ENCODE data around the gene GINS3.
"Not testable (repeated sequence)": the region's sequence is repeated elsewhere in the genome, so short reads cannot be mapped to it uniquely, and the experiment has no call there.

Gene GINS3

GRCh38 chr16:58367252-58367651, 25.0 kb upstream of the GINS3 start:
- H3K36me3 ChIP-seq (ENCODE audit: control insufficient read depth, insufficient read depth, low read length), result no peaks in the 10 kb centered on the region
- no peaks in the 10 kb centered on the region for H3K4me1 ChIP-seq (ENCODE audit: control insufficient read depth, insufficient read depth, low read length)
- H3K27ac ChIP-seq (ENCODE audit: low read depth, low read length), result no peak overlapping the region
- H3K9ac ChIP-seq (ENCODE audit: low read length), result no peak overlapping the region
- H3K27me3 ChIP-seq (ENCODE audit: control insufficient read depth, insufficient read depth, low read length), result no peaks in the 10 kb centered on the region
- H3K4me3 ChIP-seq (ENCODE audit: low read length), result no peak overlapping the region

GRCh38 chr16:58371841-58372240, 20.4 kb upstream of the GINS3 start:
- Histone ChIP-seq H3K4me3 (ENCODE audit: low read length) (no peak overlapping the region), H3K9ac (ENCODE audit: low read length) (no peak overlapping the region), H3K4me1 (ENCODE audit: control insufficient read depth, insufficient read depth, low read length) (no peaks in the 10 kb centered on the region), H3K27ac (ENCODE audit: low read depth, low read length) (no peak overlapping the region), H3K36me3 (ENCODE audit: control insufficient read depth, insufficient read depth, low read length) (no peaks in the 10 kb centered on the region), H3K27me3 (ENCODE audit: control insufficient read depth, insufficient read depth, low read length) (no peaks in the 10 kb centered on the region)

GRCh38 chr16:58375386-58375785, 16.9 kb upstream of the GINS3 start:
- H3K4me3 ChIP-seq (ENCODE audit: low read length), result no peak overlapping the region
- H3K9ac ChIP-seq (ENCODE audit: low read length), result no peak overlapping the region
- no peaks in the 10 kb centered on the region for H3K36me3 ChIP-seq (ENCODE audit: control insufficient read depth, insufficient read depth, low read length)
- no peaks in the 10 kb centered on the region for H3K4me1 ChIP-seq (ENCODE audit: control insufficient read depth, insufficient read depth, low read length)
- H3K27ac ChIP-seq (ENCODE audit: low read depth, low read length), result no peak overlapping the region
- H3K27me3 ChIP-seq (ENCODE audit: control insufficient read depth, insufficient read depth, low read length), result no peaks in the 10 kb centered on the region

GRCh38 chr16:58377932-58378331, 14.3 kb upstream of the GINS3 start:
- Histone ChIP-seq H3K27me3 (ENCODE audit: control insufficient read depth, insufficient read depth, low read length) (no peaks in the 10 kb centered on the region), H3K4me1 (ENCODE audit: control insufficient read depth, insufficient read depth, low read length) (no peaks in the 10 kb centered on the region), H3K4me3 (ENCODE audit: low read length) (no peak overlapping the region), H3K9ac (ENCODE audit: low read length) (no peak overlapping the region), H3K27ac (ENCODE audit: low read depth, low read length) (no peak overlapping the region), H3K36me3 (ENCODE audit: control insufficient read depth, insufficient read depth, low read length) (no peaks in the 10 kb centered on the region)

GRCh38 chr16:58378401-58378800, 13.9 kb upstream of the GINS3 start:
- H3K4me3 ChIP-seq (ENCODE audit: low read length), result no peak overlapping the region
- H3K4me1 ChIP-seq (ENCODE audit: control insufficient read depth, insufficient read depth, low read length), result no peaks in the 10 kb centered on the region
- no peak overlapping the region for H3K9ac ChIP-seq (ENCODE audit: low read length)
- no peaks in the 10 kb centered on the region for H3K27me3 ChIP-seq (ENCODE audit: control insufficient read depth, insufficient read depth, low read length)
- H3K27ac ChIP-seq (ENCODE audit: low read depth, low read length), result no peak overlapping the region
- H3K36me3 ChIP-seq (ENCODE audit: control insufficient read depth, insufficient read depth, low read length), result no peaks in the 10 kb centered on the region

- no peak overlapping the region for H3K27ac ChIP-seq (ENCODE audit: low read depth, low read length)
- no peaks in the 10 kb centered on the region for H3K4me1 ChIP-seq (ENCODE audit: control insufficient read depth, insufficient read depth, low read length)
- H3K27me3 ChIP-seq (ENCODE audit: control insufficient read depth, insufficient read depth, low read length), result no peaks in the 10 kb centered on the region
- no peaks in the 10 kb centered on the region for H3K36me3 ChIP-seq (ENCODE audit: control insufficient read depth, insufficient read depth, low read length)
- no peak overlapping the region for H3K9ac ChIP-seq (ENCODE audit: low read length)
- no peak overlapping the region for H3K4me3 ChIP-seq (ENCODE audit: low read length)
Measured at GRCh38 chr16:58379736-58380135, 12.5 kb upstream of the GINS3 start.

- no peak overlapping the region for H3K4me3 ChIP-seq (ENCODE audit: low read length)
- no peaks in the 10 kb centered on the region for H3K27me3 ChIP-seq (ENCODE audit: control insufficient read depth, insufficient read depth, low read length)
- no peak overlapping the region for H3K27ac ChIP-seq (ENCODE audit: low read depth, low read length)
- H3K9ac ChIP-seq (ENCODE audit: low read length), result no peak overlapping the region
- H3K4me1 ChIP-seq (ENCODE audit: control insufficient read depth, insufficient read depth, low read length), result no peaks in the 10 kb centered on the region
- H3K36me3 ChIP-seq (ENCODE audit: control insufficient read depth, insufficient read depth, low read length), result no peaks in the 10 kb centered on the region
Measured at GRCh38 chr16:58381661-58382060, 10.6 kb upstream of the GINS3 start.

- no peaks in the 10 kb centered on the region for H3K36me3 ChIP-seq (ENCODE audit: control insufficient read depth, insufficient read depth, low read length)
- no peaks in the 10 kb centered on the region for H3K27me3 ChIP-seq (ENCODE audit: control insufficient read depth, insufficient read depth, low read length)
- H3K27ac ChIP-seq (ENCODE audit: low read depth, low read length), result no peak overlapping the region
- H3K4me3 ChIP-seq (ENCODE audit: low read length), result no peak overlapping the region
- H3K4me1 ChIP-seq (ENCODE audit: control insufficient read depth, insufficient read depth, low read length), result no peaks in the 10 kb centered on the region
- H3K9ac ChIP-seq (ENCODE audit: low read length), result no peak overlapping the region
Measured at GRCh38 chr16:58384437-58385055, 7.7 kb upstream of the GINS3 start.

- Histone ChIP-seq H3K9ac (ENCODE audit: low read length) (no peak overlapping the region), H3K36me3 (ENCODE audit: control insufficient read depth, insufficient read depth, low read length) (no peaks in the 10 kb centered on the region), H3K27ac (ENCODE audit: low read depth, low read length) (no peak overlapping the region), H3K27me3 (ENCODE audit: control insufficient read depth, insufficient read depth, low read length) (no peaks in the 10 kb centered on the region), H3K4me3 (ENCODE audit: low read length) (no peak overlapping the region), H3K4me1 (ENCODE audit: control insufficient read depth, insufficient read depth, low read length) (no peaks in the 10 kb centered on the region)
Measured at GRCh38 chr16:58385218-58385773, 7.0 kb upstream of the GINS3 start.

- no peak overlapping the region for H3K4me3 ChIP-seq (ENCODE audit: low read length)
- no peaks in the 10 kb centered on the region for H3K36me3 ChIP-seq (ENCODE audit: control insufficient read depth, insufficient read depth, low read length)
- H3K27ac ChIP-seq (ENCODE audit: low read depth, low read length), result no peak overlapping the region
- no peak overlapping the region for H3K9ac ChIP-seq (ENCODE audit: low read length)
- H3K27me3 ChIP-seq (ENCODE audit: control insufficient read depth, insufficient read depth, low read length), result no peaks in the 10 kb centered on the region
- H3K4me1 ChIP-seq (ENCODE audit: control insufficient read depth, insufficient read depth, low read length), result peaks cover 2% of the 10 kb centered on the region
Measured at GRCh38 chr16:58389724-58390123, 2.5 kb upstream of the GINS3 start.

GRCh38 chr16:58393138-58393504, 850 bp downstream of the GINS3 start:
- H3K4me3 ChIP-seq (ENCODE audit: low read length), result peak overlapping the region; percentile 100
- peak overlapping the region; percentile 77 for H3K27ac ChIP-seq (ENCODE audit: low read depth, low read length)
- peaks cover 2% of the 10 kb centered on the region for H3K4me1 ChIP-seq (ENCODE audit: control insufficient read depth, insufficient read depth, low read length)
- no peaks in the 10 kb centered on the region for H3K27me3 ChIP-seq (ENCODE audit: control insufficient read depth, insufficient read depth, low read length)
- H3K36me3 ChIP-seq (ENCODE audit: control insufficient read depth, insufficient read depth, low read length), result no peaks in the 10 kb centered on the region
- H3K9ac ChIP-seq (ENCODE audit: low read length), result no peak overlapping the region

- H3K4me1 ChIP-seq (ENCODE audit: control insufficient read depth, insufficient read depth, low read length); H3K9ac ChIP-seq (ENCODE audit: low read length); H3K4me3 ChIP-seq (ENCODE audit: low read length); H3K27ac ChIP-seq (ENCODE audit: low read depth, low read length); H3K36me3 ChIP-seq (ENCODE audit: control insufficient read depth, insufficient read depth, low read length); H3K27me3 ChIP-seq (ENCODE audit: control insufficient read depth, insufficient read depth, low read length): not testable (repeated sequence)
Measured at GRCh38 chr16:58396897-58397296, 4.6 kb downstream of the GINS3 start.
